ENCODE results near the gene TMEM255A.

DNA sequence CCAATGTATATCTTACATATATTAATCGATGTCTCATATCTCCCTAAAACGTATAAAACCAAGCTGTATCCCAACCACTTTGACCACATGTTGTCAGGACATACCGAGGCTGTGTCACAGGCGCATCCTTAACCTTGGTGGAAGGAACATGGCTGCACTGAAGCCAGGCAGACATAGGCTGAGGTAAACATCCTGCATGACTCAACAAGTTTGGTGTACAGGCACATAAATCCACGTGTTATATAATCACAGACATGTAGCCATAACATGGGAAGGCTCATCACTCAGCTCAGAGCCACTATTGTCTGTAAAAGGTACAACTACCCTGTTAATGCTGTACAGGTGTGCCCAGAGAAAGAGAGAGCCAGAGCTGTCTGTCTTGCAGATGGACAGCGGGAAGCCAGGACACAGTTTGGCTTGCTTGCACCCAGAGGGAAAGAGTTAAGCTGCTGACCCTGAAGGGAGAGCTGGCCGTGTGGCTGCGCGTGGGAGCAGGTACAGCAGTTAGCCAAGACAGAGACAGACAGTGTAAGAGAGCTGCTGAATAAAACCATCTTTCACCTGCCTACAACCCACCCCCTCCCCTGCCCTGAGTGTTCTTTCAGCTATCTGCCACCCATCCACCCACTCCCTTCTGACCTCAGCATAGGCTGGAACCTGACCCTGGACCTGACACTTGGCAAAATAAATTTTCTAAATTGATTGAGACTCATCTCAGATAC, 82.9 kb downstream of the TMEM255A start:
- TF ChIP-seq, protein P1, sequence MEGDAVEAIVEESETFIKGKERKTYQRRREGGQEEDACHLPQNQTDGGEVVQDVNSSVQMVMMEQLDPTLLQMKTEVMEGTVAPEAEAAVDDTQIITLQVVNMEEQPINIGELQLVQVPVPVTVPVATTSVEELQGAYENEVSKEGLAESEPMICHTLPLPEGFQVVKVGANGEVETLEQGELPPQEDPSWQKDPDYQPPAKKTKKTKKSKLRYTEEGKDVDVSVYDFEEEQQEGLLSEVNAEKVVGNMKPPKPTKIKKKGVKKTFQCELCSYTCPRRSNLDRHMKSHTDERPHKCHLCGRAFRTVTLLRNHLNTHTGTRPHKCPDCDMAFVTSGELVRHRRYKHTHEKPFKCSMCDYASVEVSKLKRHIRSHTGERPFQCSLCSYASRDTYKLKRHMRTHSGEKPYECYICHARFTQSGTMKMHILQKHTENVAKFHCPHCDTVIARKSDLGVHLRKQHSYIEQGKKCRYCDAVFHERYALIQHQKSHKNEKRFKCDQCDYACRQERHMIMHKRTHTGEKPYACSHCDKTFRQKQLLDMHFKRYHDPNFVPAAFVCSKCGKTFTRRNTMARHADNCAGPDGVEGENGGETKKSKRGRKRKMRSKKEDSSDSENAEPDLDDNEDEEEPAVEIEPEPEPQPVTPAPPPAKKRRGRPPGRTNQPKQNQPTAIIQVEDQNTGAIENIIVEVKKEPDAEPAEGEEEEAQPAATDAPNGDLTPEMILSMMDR (IDR thresholded peaks at IDR 0.05 in 4 of 5, conservative IDR thresholded peaks at IDR 0.05 in 1 of 5): no peak
- TF ChIP-seq POLR2A (IDR thresholded peaks at IDR 0.05): no peak

Data from gastrocnemius medialis (tissue), 4 donors.